HG03558 (cell line): ENCODE measurements around the gene MYO5A.

Source experiments
- ATAC-seq: cut with Tn5 transposase; IDR thresholded peaks from one replicate; pipeline ENCODE4 v1.9.1; 2021; ENCODE audit warnings: moderate number of reproducible peaks; ENCODE audit not compliant: unreplicated experiment; ENCODE audit errors: extremely low read depth

MYO5A gene

GRCh38 chr15:52340093-52340492, 188.6 kb downstream of the MYO5A start:
- no peak for ATAC-seq

DNA sequence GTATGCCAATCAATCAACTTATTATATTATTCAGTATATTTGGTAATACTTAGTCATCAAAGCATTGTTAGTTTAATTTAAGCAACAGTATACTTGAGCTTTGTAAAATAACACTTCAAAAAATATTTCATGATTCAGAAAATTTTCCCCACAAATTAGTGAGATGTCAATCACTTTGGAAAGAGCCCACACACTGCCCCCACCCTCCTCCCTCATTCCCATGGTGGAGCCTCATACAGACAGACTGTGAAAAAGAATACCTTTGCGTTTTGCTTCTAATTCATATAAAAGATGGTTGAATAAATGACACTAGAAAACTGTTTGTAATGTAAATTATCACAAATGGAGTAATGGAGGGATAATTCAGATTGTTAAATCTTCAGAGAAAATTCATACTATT, 189.8 kb downstream of the MYO5A start:
- ATAC-seq: no peak

DNA sequence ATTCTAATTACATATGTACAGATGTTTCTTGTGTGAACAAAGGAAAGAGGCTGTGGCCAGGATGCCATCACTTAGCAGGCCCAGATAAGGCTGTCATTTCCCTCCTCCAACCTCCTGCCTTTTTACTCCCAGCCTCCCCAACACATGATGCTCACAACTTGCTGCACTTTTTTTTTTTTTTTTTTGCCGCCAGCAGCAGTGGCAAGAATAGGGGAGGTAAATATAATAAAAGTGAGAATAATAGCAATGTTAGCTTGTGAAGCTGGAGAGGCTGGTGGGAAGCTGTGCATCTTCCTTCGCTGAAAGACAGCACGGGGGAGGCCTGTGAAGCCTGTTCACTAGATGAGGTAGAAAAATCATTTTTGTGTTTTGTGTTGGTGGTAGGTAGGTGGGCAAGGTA, 190.6 kb downstream of the MYO5A start:
- ATAC-seq: no peak

DNA sequence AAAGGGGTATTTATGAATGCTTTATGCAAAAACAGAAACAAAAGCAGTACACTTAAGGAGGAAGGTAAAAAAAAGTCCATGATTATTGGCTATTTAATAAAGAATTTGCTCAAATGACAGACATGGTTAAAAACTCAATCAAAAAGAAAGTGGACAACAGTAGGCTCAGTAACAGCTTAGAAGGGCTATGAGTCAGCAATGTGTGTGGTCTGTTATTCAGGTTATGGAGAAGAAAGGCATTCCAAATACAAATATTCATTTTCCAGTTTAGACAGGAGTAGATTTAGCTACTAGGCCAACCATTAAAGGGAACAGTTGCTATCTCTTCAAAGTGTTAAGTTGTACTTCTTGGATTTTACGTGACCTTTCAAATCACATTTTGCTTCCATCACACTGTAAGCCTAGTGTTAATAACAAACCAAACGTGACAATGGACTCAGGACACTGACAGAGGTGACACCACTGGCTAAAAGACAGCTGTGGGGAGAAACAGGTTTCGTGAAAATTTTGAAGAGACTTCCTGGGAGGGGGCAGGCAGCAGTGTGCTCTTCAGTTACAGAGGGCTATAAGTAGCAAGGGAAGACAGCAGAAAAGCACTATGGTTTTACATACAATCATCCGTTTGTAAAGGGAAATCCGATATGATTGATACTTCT, 191.4 kb downstream of the MYO5A start:
- ATAC-seq: no peak

GRCh38 chr15:52336529-52336928, 192.2 kb downstream of the MYO5A start:
- no peak for ATAC-seq

- no peak for ATAC-seq
Observed at GRCh38 chr15:52334491-52335160, 194.1 kb downstream of the MYO5A start.

DNA sequence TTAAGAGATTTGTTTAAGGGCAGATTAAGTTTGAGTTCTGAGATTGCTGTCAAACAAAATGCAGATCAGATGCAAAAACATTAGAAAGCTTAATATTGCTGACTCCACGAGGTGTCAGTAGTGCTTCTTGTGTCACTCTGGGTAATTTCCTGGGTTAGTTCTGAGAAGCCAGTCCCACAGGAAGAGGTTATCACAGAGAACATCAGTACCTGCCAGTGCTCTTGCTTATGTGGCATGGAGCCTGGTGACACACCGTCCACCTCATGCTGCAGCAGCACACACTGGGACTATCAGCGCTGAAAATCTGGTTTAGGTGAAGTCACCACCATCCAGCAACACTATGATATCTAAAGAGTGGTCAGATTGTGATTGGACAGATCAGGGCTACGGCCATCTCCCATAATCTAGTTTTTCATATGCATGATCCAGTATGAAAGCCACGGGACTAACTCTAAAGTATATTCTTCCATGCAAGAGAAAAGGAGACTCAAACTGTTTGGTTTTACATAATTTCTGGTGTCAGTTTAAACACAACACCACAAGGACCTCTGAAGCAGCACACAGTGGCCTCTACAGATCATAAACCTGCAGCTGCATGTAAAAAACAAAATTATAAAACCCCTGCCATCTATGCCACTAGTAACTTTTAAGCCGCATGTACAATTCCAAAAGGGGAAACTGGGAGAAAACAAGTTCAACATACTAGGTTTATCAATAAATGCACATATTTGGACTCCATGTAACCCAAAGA, 197.0 kb downstream of the MYO5A start:
- ATAC-seq: peak; percentile 69

DNA sequence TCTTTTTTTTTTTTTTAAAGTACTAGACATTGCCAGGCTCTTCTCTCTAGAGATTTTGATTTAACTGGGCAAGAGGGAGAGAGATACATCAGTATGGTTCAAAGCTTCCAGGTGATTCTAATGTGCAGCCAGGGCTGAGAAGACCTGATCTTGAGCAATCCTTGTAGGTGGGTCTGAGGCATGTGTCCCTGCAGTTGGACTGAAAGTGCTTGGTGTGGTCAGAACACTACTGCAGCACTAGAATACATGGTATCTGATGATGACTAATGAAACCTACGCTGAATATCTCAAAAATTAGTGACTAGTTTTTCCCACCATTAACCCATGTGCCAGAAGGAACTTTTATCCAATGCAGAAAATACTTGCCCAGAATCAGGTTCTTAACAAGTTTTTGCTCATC, 198.7 kb downstream of the MYO5A start:
- ATAC-seq: no peak

DNA sequence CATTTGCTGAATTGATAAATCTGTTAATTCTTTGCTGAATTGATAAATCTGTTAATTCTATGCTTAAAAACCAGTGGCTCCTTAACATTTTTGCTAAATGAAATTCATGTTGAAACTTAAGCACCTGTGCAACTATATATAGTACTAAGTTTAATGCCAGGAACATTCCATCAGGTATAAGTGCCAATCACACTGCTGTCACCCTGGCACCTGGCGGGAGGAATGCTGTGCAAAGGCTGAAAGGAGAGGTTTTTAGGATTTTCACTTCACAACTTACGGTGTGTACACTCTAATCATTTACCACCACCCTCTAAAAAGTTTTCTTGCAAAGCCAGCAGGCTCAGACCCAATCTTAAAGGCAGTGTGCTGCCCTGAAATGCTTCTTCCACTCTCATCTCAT, 199.5 kb downstream of the MYO5A start:
- ATAC-seq: no peak

DNA sequence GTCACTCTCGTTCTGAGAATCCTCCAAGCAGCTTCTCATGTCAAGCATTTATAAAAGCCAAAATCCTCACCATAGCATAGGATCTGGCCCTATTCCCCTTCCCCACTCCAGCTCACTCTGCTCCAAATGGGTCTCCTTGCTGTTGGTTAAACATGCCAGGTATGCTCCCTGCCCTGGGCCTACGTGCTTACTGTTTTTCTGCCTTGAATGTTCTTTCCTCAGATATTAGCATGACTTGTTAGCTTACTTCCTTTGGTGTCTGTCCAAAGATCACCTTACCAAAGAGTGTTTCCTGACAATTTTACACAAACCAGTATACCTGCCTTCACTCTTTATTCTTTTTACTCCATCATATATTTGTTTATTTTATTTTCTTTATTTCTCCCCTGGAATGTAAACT, 200.0 kb downstream of the MYO5A start:
- no peak for ATAC-seq

- ATAC-seq: no peak
Observed at GRCh38 chr15:52326756-52327155, 201.9 kb downstream of the MYO5A start.

GRCh38 chr15:52324109-52324508, 204.6 kb downstream of the MYO5A start:
- ATAC-seq: no peak

- no peak for ATAC-seq
Observed at GRCh38 chr15:52318729-52319500, 209.8 kb downstream of the MYO5A start.

DNA sequence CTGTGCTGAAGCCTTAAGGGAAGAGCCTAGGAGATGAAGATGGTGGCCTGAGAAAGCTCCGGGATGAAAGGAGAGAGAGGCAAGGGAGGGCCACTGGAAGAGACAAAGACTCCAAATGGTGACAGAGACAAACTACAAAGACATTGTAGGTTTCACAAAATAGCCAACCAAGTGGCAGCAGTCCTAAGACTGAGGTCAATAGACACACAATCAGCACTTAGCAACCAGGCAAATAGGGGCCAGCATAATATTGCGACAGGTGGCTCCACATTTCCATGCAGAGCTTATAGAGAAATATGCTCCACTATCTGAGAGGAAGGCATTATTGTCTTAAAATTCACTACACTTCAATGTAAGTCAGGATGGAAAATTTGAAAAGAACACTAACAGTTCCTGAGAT, 211.0 kb downstream of the MYO5A start:
- ATAC-seq: no peak

DNA sequence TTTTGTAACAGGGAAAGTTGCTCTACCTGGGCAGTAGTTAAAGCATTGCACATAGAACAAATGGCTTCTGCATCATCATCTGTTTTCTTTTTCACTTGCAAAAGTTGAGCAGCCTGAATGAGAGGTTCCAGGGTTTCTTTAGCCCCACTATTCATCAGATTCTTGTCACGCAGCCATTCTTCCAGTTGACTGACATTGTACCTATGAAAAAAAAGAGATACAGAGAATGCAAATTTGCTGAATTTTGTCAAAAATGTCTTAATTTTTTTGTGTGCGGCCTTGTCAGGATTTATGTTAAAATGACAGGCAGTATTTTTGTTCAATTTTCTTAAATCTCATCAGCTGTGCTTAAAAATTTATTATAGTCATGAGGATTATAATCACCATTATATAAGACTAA, 211.7 kb downstream of the MYO5A start:
- ATAC-seq: no peak

GRCh38 chr15:52309154-52309548, 219.5 kb downstream of the MYO5A start:
- no peak for ATAC-seq

GRCh38 chr15:52308446-52309153, 220.1 kb downstream of the MYO5A start:
- no peak for ATAC-seq

- no peak for ATAC-seq
Observed at GRCh38 chr15:52307847-52308246, 220.8 kb downstream of the MYO5A start.

- ATAC-seq: no peak
Observed at GRCh38 chr15:52306270-52306669, 222.4 kb downstream of the MYO5A start.

DNA sequence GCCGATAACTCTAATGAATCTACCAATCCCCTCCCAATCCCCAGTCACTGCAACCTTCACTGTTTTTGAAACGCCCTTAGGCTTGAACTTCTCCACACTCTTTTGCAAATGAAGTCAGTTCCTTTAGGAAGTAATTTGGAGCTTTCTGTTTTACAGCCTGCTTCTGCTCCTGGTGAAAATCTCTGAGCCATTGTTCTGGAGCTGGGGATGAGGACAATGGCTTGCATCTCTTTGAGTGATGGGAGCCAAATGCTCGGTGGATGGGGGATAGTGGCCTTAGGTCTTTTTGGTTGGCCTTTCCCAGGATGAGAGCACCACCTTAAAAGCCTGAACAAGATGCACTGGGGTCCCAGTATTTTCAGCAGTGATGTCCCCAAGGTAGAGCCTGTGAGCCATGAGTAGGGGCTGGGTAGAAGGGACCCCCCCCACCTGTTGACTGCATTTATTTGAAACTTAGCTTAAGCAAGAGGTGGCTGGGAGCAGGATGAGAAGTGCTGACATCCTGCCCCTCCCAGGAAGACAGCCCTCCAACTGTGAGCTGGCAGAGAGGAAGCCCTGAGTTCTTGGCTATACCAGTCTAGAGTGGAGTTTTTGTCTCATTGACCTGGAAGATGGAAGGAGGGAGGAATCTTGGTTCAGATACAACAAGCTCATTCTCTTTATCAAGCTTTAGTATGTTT, 225.4 kb downstream of the MYO5A start:
- no peak for ATAC-seq
